ENCODE data around the gene ACIN1. TPM values are rescaled to one million over a fixed set of nuclear protein-coding genes. Genes with fewer than 3 reads are reported as not detected.

ACIN1 gene
- polyA plus RNA-seq, 1 experiment: 123 TPM

DNA sequence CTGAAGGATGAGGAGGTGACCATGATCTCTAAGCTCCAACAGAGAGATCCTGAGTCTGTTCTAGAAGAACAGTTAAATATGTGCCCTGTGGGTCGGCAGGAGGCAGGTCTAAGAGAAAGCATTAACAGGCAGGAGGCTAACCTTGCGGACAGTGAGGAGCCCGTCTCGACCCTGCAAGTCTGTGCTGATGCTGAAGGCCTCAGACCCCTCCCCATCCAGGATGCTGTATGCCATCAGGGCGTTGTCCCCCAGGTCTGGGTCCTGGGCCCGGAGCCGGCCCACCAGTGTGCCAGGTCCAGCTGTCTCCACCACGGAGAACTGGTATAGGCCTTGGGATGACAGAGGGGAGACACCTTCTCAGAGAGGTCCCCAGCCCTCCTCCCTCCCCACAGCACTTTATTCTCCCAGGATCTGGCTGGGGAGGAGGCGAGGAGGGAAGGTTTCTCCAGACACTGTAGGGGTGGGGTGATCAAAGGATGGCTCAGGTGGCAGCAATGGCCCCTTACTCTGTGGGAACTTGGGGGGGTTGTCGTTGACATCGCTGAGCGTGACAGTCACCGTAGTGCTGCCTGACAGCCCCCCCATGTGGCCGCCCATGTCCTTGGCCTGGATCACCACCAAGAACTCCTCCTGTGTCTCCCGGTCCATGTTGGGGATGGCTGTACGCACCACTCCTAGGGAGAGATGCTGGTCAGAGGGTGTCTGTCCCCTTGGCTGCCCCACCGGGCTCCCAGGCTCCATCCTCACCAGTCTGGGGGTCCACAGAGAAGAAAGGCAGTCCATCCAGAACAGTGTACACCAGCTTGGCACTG is 40.7 kb downstream of the ACIN1 start:
- H3K36me3 ChIP-seq (ENCODE audit: control insufficient read depth, insufficient read depth, low read length): peaks cover 10% of the 10 kb centered on the region
- CTCF ChIA-PET: interaction anchor here (0.6 to 19.2 kb wide), 9 partner anchors 11 to 124 kb away, joined by 3 to 539 read pairs (median 13); partner anchors contain the start of genes AJUBA and PRMT5
- H3K27me3 ChIP-seq (ENCODE audit: control insufficient read depth, insufficient read depth, low read length): no peaks in the 10 kb centered on the region
- TF ChIP-seq, protein P1, sequence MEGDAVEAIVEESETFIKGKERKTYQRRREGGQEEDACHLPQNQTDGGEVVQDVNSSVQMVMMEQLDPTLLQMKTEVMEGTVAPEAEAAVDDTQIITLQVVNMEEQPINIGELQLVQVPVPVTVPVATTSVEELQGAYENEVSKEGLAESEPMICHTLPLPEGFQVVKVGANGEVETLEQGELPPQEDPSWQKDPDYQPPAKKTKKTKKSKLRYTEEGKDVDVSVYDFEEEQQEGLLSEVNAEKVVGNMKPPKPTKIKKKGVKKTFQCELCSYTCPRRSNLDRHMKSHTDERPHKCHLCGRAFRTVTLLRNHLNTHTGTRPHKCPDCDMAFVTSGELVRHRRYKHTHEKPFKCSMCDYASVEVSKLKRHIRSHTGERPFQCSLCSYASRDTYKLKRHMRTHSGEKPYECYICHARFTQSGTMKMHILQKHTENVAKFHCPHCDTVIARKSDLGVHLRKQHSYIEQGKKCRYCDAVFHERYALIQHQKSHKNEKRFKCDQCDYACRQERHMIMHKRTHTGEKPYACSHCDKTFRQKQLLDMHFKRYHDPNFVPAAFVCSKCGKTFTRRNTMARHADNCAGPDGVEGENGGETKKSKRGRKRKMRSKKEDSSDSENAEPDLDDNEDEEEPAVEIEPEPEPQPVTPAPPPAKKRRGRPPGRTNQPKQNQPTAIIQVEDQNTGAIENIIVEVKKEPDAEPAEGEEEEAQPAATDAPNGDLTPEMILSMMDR (IDR thresholded peaks at IDR 0.05; ENCODE audit: insufficient read depth, low read depth, low read length): peak; percentile 30; the same call in 1 of the 2 replicates
- POLR2A ChIA-PET: no interaction called here
- DNase-seq (ENCODE audit: low read depth): no peak
- H3K4me3 ChIP-seq (ENCODE audit: low read depth, low read length): no peak overlapping the region

DNA sequence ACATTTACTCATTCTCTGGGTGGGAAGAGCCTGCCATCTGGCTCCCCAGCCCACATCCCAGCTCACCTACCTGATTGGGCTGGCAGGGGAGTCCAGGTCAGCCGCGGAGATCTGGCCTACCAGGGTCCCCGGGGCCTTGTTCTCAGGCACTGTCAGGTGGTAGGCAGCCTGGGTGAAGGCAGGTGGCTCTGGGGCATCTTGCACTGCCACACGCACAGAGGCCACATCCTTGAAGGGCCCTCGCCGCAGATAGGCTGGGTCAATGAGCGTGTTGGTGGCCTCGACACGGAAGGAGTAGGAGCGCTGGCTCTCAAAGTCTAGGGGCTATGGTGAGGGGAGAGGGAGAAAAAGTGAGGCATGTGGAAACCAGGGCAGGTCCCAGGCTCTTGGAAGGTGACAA is 41.5 kb downstream of the ACIN1 start:
- ChIA-PET CTCF (interaction anchor here (0.7 to 19.2 kb wide), 5 partner anchors 14 to 136 kb away, joined by 3 to 539 read pairs (median 57); partner anchors contain the start of gene AJUBA), POLR2A (no interaction called here)
- peaks cover 3% of the 10 kb centered on the region; the same call in 1 of the 2 replicates for H3K36me3 ChIP-seq (ENCODE audit: control insufficient read depth, insufficient read depth, low read length)
- no peak for DNase-seq (ENCODE audit: low read depth)
- TF ChIP-seq, protein P1 (IDR thresholded peaks at IDR 0.05; ENCODE audit: insufficient read depth, low read depth, low read length): no peak
- H3K27me3 ChIP-seq (ENCODE audit: control insufficient read depth, insufficient read depth, low read length): no peaks in the 10 kb centered on the region
- no peak overlapping the region for H3K4me3 ChIP-seq (ENCODE audit: low read depth, low read length)

DNA sequence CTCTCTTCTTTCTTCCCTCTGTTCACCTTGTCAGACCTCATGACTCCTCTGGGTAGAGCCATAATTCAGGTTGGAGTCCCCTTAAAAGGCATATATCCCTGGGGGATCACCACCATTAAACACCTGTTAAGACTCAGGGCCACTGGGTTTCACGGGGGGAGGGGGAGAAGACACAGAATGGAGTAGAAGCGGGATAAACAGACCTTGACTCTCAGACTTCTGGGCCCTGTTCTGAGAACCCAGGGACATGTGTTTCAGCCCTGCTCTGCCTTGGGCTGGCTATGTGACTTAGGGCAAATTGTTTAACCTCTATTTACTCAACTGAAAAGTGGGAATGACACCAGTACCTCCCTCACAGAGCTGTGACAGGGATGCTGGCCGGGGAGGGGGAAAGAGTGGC is 42.3 kb downstream of the ACIN1 start:
- TF ChIP-seq, protein P1 (IDR thresholded peaks at IDR 0.05; ENCODE audit: insufficient read depth, low read depth, low read length): no peak
- POLR2A ChIA-PET: no interaction called here
- CTCF ChIA-PET: interaction anchor here (2.2 to 19.2 kb wide), 2 partner anchors 14 to 63 kb away, joined by 5 to 539 read pairs; partner anchors contain the start of gene AJUBA
- H3K27me3 ChIP-seq (ENCODE audit: control insufficient read depth, insufficient read depth, low read length): no peaks in the 10 kb centered on the region
- DNase-seq (ENCODE audit: low read depth): no peak
- no peak overlapping the region for H3K4me3 ChIP-seq (ENCODE audit: low read depth, low read length)
- H3K36me3 ChIP-seq (ENCODE audit: control insufficient read depth, insufficient read depth, low read length): peaks cover 3% of the 10 kb centered on the region; the same call in 1 of the 2 replicates

GRCh38 chr14:23052182-23052623 is 42.7 kb downstream of the ACIN1 start:
- peaks cover 3% of the 10 kb centered on the region; the same call in 1 of the 2 replicates for H3K36me3 ChIP-seq (ENCODE audit: control insufficient read depth, insufficient read depth, low read length)
- TF ChIP-seq, protein P1 (IDR thresholded peaks at IDR 0.05; ENCODE audit: insufficient read depth, low read depth, low read length): peak; percentile 36; the same call in 1 of the 2 replicates
- no peak for DNase-seq (ENCODE audit: low read depth)
- H3K4me3 ChIP-seq (ENCODE audit: low read depth, low read length): no peak overlapping the region
- ChIA-PET POLR2A (no interaction called here), CTCF (interaction anchor here (1.1 to 19.2 kb wide), 3 partner anchors 15 to 96 kb away, joined by 3 to 539 read pairs (median 3); partner anchors contain the start of genes AJUBA and HAUS4)
- H3K27me3 ChIP-seq (ENCODE audit: control insufficient read depth, insufficient read depth, low read length): no peaks in the 10 kb centered on the region

All from BJ (cell line).